Left forelimb (tissue), 1 donor: ENCODE measurements around the gene PSTPIP1.

Experiments used
- DNase-seq: peaks from one replicate; pipeline ENCODE4 v3.0.0-alpha.2; 2018; ENCODE audit warnings: low spot score

PSTPIP1 gene

GRCh38 chr15:76998663-76999285 lies 3.8 kb downstream of the PSTPIP1 start:
- no peak for DNase-seq

DNA sequence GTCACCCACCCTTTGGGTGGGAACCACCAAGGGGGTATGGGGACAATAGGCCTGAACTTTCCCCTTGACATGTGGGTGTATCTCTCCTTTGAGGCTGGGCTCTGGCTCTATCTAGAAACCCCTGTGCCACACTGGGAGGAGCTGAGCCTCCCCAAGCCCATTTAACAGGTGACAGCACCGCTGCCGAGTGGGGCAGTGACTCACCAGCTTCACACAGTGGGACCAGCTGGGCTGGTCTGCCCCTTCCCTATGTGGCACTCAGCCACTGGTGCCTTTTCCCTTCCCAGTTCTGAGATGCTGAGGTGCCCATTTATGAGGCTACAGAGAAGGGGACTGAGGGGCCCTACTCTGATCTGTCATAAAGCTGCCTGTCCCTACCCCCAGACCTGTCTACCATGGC lies 5.1 kb downstream of the PSTPIP1 start:
- no peak for DNase-seq

DNA sequence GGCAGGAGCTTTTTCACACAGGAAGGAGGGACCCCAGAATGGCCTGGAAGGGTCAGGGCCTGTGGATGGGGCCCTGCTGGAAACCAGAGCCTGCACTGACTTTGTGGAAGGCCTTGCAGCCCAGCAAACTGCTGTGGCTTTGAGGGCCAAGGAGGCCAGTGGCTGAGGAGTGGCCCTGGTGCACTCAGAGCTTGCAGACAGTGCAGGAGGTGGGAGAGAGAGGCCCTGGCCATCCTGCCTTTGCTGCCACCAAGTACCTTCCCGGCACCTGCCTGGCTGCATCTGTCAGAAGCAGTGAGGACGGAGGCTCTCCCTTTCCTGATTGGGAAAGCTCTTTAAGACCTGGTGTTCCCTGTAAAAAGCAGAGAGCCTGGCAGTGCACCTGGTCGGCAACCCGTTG lies 6.4 kb downstream of the PSTPIP1 start:
- DNase-seq: no peak

GRCh38 chr15:77001966-77002365 lies 7.0 kb downstream of the PSTPIP1 start:
- DNase-seq: no peak

GRCh38 chr15:77002436-77002835 lies 7.5 kb downstream of the PSTPIP1 start:
- DNase-seq: no peak

DNA sequence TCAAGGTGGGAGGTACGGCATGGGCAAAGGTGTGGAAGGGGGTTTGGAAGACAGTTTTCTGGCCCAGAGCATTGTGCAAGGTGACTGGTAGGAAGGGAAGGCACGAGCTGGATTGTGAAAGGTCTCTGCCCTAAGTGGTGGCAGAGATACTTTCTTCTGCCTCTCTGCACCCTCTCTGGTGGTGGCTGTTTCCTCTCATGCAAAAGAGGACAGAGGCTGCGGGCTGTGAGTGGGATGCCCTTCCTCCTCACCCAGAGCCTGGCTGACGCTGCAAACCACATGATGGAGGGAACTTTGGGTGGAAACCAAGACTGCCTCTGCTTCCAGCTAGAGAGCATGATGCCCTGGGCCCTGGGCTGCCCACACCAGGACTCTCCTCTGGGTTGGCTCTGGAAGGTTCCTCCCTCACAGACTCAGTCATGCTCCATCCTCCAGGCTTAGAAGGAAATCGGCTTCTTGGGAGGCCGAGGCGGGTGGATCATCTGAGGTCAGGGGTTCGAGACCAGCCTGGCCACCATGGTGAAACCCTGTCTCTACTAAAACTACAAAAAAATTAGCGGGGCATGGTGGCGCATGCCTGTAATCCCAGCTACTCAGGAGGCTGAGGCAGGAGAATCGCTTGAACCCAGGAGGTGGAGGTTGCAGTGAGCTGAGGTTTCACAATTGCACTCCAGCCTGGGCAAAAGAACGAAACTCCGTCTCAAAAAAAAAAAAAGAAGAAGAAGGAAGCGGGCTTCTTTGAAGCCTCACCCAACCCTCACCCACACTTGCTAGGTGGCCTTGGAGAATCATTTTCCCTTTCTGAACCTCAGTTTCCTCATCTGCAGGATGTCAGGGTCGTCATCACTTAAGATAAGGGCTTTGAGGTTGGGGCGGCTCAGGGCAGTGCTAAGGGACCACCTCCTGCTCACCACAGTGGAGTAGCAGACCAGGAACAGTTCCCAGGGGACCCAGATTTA lies 8.3 kb downstream of the PSTPIP1 start:
- DNase-seq: no peak

- no peak for DNase-seq
These were observed 9.3 kb downstream of the PSTPIP1 start for GRCh38 chr15:77004189-77004588.

DNA sequence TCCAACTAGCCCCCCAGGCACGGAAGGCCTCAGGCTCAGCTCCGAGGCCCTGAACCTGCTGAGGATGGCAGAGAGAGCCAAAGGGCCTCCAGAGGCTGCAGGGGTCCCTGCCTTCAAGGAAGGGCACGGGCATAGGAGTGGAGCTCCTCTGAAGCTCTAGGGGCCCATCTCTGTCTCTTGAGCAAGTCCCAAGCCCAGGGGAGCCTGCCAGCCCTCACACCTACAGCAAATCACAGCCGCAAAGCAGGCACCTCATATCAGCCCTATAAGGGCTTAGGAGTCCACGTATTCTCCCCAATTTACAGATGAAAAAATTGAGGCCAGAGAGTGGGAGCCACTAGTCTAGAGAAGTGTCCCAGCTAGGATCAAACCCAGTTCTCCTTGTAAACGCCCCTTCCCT lies 14.2 kb downstream of the PSTPIP1 start:
- DNase-seq: no peak

DNA sequence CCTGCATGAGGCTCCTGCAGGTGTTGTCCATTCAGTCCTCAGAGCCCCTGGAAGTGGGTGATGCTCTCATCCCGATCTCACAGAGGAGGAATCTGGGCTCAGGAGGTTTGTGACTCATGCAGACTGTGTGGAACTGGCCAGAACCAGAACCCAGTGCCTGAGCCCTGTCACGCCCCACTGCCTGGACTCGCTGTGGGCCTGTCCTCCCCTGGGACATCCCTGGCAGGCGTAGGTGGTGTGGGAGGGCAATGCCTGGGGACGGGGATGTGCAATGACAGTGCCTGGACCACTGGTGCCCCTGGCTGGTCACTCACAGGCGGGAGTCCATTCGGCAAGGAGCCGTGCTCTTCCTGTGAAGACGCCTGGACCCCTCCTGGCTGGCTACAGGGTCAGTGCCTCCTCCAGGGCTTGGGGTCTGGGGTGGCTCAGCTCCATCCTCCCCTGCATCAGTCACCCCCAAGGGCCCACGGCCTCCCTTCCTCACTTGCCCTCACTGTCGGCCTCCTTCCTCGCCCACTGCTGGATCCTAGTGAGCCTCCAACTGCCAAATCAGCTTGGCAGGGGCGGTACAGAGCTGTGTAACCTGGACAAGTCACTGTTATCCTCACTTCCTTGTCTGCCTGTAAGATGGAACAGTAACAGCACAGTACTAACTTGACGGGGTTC lies 14.9 kb downstream of the PSTPIP1 start:
- no peak for DNase-seq

DNA sequence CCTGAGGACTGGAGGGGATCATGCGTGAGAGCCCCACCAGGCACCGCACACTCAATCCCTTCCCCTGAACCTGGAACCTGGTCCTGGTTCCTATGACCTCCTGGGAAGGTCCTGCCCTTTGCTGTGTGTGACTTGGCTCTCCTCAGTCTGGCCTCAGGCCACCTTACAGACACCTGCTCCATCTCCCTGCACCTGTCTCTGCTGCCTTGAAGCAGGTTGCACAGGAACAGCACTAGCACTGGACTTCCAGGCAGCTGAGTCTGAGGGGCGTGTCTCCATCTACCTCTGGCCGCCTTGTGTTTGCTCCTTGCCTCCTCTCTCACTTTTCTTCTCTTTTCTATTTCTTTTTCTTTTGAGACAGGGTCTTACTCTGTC lies 15.4 kb downstream of the PSTPIP1 start:
- DNase-seq: no peak

GRCh38 chr15:77010857-77011256 lies 15.9 kb downstream of the PSTPIP1 start:
- no peak for DNase-seq

- no peak for DNase-seq
These were observed 17.3 kb downstream of the PSTPIP1 start for GRCh38 chr15:77012117-77012712.

DNA sequence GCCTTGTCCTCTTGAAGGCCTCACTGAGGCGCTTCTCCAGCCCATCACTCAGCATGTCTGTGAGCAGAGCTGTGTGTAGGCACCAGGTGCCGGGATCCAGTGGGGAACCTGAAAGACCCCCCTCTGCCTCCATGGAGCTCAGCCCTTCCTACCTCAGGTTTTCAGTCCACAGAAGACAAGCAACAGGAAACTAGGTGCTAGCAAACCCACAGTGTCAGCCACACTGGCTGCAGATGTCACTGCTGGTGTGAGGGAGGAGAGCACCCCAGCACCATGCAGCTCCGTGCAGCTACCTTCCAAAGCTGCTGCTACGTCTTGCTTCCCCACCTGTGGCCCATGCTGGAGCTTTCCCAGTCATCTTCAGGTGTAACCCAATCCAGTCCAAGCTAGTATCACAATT lies 17.9 kb downstream of the PSTPIP1 start:
- DNase-seq: no peak

GRCh38 chr15:77013776-77014131 lies 18.8 kb downstream of the PSTPIP1 start:
- DNase-seq: no peak

- no peak for DNase-seq
These were observed 19.5 kb downstream of the PSTPIP1 start for GRCh38 chr15:77014132-77015081.

- no peak for DNase-seq
These were observed 20.9 kb downstream of the PSTPIP1 start for GRCh38 chr15:77015646-77016320.

DNA sequence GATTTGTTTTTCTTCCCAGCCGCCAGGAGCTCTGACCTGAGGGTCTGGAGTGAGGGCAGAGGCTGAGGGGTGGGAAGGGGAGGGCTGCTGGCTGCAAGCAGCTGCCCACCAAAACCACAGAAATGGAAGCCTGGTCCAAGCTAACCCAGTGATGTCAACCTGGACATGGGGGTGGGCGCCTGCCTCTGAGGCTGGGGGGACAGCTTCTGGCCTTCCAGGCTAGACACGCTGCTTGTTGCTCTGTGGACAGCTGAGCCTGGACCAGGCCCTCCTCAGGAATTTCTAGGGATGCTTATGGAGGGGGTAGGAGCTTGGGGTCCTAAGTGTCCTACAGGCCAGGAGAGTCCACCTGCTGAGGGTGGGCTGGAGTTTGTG lies 21.4 kb downstream of the PSTPIP1 start:
- no peak for DNase-seq

DNA sequence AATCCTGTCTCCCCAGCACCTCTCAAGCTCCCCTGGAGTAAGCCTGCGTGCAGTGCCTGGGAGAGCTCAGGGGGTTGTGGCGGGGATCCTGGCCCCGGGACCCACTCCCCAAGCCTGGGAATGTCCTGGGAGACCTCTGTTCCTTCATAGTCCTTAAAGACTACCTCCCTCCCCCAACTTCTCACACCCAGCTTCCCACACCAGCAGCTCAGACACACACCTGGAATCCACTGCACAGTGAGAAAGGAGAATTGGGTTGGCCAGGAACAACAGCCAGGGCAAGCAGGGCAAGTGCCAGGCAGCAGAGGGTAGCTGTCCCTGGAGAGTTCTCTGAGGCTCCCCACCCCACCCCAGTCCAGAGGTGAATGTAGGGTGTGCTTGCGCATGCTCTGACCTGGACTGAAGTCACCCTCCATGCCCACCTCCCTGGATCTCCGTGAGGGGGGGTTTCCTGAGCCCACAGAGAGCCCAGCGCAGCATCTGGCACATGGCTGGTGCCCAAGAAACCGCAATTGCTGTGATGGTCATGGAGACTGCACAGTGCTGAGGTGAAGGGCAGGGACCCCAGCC lies 22.2 kb downstream of the PSTPIP1 start:
- no peak for DNase-seq

DNA sequence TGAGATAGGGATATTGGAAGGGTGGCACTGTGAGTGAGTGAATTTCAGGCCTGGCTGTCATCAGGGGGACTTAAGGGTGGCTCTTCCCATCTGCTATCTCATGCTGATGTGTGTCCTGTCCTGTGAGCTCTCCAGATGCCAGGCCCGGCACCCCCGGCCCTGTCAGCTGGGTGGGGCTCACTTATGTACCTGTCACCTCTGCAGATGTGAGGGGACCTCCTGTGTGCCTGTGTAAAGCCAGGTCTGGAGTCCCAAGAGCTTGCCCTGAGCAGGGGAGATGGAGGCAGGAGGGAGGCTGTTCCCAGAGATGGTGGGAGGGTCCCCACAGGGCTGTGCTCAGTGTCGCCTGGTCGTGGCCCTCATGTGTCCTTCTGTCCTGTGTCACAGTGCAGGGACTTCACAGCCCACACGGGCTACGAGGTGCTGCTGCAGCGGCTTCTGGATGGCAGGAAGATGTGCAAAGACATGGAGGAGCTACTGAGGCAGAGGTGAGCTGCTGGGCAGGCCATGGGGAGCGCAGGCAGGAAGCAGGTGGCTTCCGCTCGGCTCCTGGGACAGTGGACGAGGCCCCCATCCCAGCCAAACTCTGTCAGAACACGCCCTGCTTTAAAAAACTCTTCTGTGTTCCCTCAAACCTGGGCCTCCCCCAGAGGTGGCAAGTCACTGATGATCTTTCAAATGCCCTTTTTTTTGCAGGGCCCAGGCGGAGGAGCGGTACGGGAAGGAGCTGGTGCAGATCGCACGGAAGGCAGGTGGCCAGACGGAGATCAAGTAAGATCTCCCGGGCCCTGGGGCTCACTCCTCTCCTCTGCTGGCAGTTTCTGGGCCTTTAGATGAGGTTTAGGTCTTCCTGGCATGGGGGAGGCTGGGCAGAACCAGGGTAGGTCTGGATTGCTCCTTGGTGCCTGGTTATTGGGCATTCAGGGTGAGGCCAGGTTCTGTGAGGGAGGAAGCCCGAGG lies 23.1 kb downstream of the PSTPIP1 start:
- DNase-seq: no peak
